HUES64 (cell line): ENCODE results near the gene DDX51.
"Not testable (repeated sequence)": the region's sequence is repeated elsewhere in the genome, so short reads cannot be mapped to it uniquely, and the experiment has no call there.

Experiments used
- H3K27ac ChIP-seq: 2 replicates; pipeline ENCODE4 v1.7.0; 2013; ENCODE audit warnings: low read depth, low read length, inconsistent platforms
- H3K27me3 ChIP-seq: 2 replicates; pipeline ENCODE4 v1.6.1; 2013; ENCODE audit warnings: mild to moderate bottlenecking, low read length; ENCODE audit not compliant: insufficient read depth
- H3K36me3 ChIP-seq: 2 replicates; pipeline ENCODE4 v1.6.1; 2013; ENCODE audit warnings: mild to moderate bottlenecking, low read length; ENCODE audit not compliant: insufficient read depth
- H3K4me1 ChIP-seq: 2 replicates; pipeline ENCODE4 v1.6.1; 2013; ENCODE audit warnings: mild to moderate bottlenecking, low read length, moderate library complexity; ENCODE audit not compliant: insufficient read depth
- H3K4me3 ChIP-seq: 2 replicates; pipeline ENCODE4 v1.5.1; 2013; ENCODE audit warnings: mild to moderate bottlenecking, low read length, moderate library complexity
- H3K9ac ChIP-seq: 2 replicates; pipeline ENCODE4 v1.6.1; 2013; ENCODE audit warnings: mild to moderate bottlenecking, low read depth, low read length
- H3K9me3 ChIP-seq: 2 replicates; pipeline ENCODE4 v1.6.1; 2013; ENCODE audit warnings: low read depth, low read length; ENCODE audit not compliant: insufficient read depth
- WGBS: fragments of 150-250, 120-280 bp; methylation state at CpG from one replicate; pipeline ENCODE4 v1.1.7; 2013; ENCODE audit warnings: missing lambda C conversion rate; 5-methylcytosine and 5-hydroxymethylcytosine counted together

The DDX51 gene

GRCh38 chr12:132149526-132149925 is 5.4 kb upstream of the DDX51 start:
- 82% methylated on average over 7 of the region's 32 CpGs for WGBS
- H3K4me3 ChIP-seq, H3K9ac ChIP-seq, H3K27ac ChIP-seq, H3K9me3 ChIP-seq, H3K4me1 ChIP-seq, H3K27me3 ChIP-seq: not testable (repeated sequence)
- peaks cover 32% of the 10 kb centered on the region for H3K36me3 ChIP-seq

GRCh38 chr12:132148368-132149045 is 4.4 kb upstream of the DDX51 start:
- Histone ChIP-seq H3K27me3 (no peaks in the 10 kb centered on the region), H3K9ac (no peak overlapping the region), H3K4me3 (no peak overlapping the region), H3K27ac (no peak overlapping the region), H3K4me1 (no peaks in the 10 kb centered on the region), H3K9me3 (no peaks in the 10 kb centered on the region), H3K36me3 (peaks cover 32% of the 10 kb centered on the region)
- WGBS, result 96% methylated on average over 24 of the region's 41 CpGs

GRCh38 chr12:132147423-132148367 is 3.6 kb upstream of the DDX51 start:
- Histone ChIP-seq H3K27ac (no peak overlapping the region), H3K27me3 (no peaks in the 10 kb centered on the region), H3K9me3 (no peaks in the 10 kb centered on the region), H3K9ac (no peak overlapping the region), H3K36me3 (peaks cover 33% of the 10 kb centered on the region), H3K4me1 (no peaks in the 10 kb centered on the region), H3K4me3 (no peak overlapping the region)
- WGBS, result 95% methylated on average over 38 of the region's 38 CpGs

GRCh38 chr12:132146772-132147422 is 2.8 kb upstream of the DDX51 start:
- Histone ChIP-seq H3K4me1 (no peaks in the 10 kb centered on the region), H3K9ac (no peak overlapping the region), H3K4me3 (no peak overlapping the region), H3K27me3 (no peaks in the 10 kb centered on the region), H3K36me3 (peaks cover 37% of the 10 kb centered on the region), H3K27ac (no peak overlapping the region), H3K9me3 (no peaks in the 10 kb centered on the region)
- 96% methylated on average over 19 of the region's 19 CpGs for WGBS

GRCh38 chr12:132146098-132146497 is 2.0 kb upstream of the DDX51 start:
- Histone ChIP-seq H3K27me3 (no peaks in the 10 kb centered on the region), H3K4me3 (no peak overlapping the region), H3K27ac (no peak overlapping the region), H3K4me1 (no peaks in the 10 kb centered on the region), H3K9me3 (no peaks in the 10 kb centered on the region), H3K36me3 (peaks cover 40% of the 10 kb centered on the region), H3K9ac (no peak overlapping the region)
- 97% methylated on average over 24 of the region's 24 CpGs for WGBS

GRCh38 chr12:132145334-132145733 is 1.2 kb upstream of the DDX51 start:
- H3K4me1 ChIP-seq, result no peaks in the 10 kb centered on the region
- H3K9ac ChIP-seq, result no peak overlapping the region
- H3K4me3 ChIP-seq, result peak overlapping the region; percentile 94
- no peaks in the 10 kb centered on the region for H3K9me3 ChIP-seq
- 85% methylated on average over 7 of the region's 7 CpGs for WGBS
- H3K27me3 ChIP-seq, result no peaks in the 10 kb centered on the region
- H3K36me3 ChIP-seq, result peaks cover 43% of the 10 kb centered on the region
- H3K27ac ChIP-seq, result no peak overlapping the region

GRCh38 chr12:132144810-132145168 is 670 bp upstream of the DDX51 start:
- peaks cover 48% of the 10 kb centered on the region for H3K36me3 ChIP-seq
- no peaks in the 10 kb centered on the region for H3K27me3 ChIP-seq
- H3K9me3 ChIP-seq, result no peaks in the 10 kb centered on the region
- H3K9ac ChIP-seq, result peak overlapping the region; percentile 90
- H3K4me1 ChIP-seq, result no peaks in the 10 kb centered on the region
- peak overlapping the region; percentile 94 for H3K4me3 ChIP-seq
- H3K27ac ChIP-seq, result no peak overlapping the region
- 5% methylated on average over 17 of the region's 17 CpGs for WGBS

GRCh38 chr12:132143336-132144071 is 615 bp downstream of the DDX51 start:
- 4% methylated on average over 82 of the region's 82 CpGs for WGBS
- peaks cover 60% of the 10 kb centered on the region for H3K36me3 ChIP-seq
- H3K4me1 ChIP-seq, result no peaks in the 10 kb centered on the region
- H3K9me3 ChIP-seq, result no peaks in the 10 kb centered on the region
- H3K27me3 ChIP-seq, result no peaks in the 10 kb centered on the region
- peak overlapping the region; percentile 88 for H3K9ac ChIP-seq
- H3K4me3 ChIP-seq, result peak overlapping the region; percentile 94
- no peak overlapping the region for H3K27ac ChIP-seq

- 88% methylated on average over 24 of the region's 24 CpGs for WGBS
- H3K27ac ChIP-seq, result no peak overlapping the region
- H3K36me3 ChIP-seq, result peaks cover 55% of the 10 kb centered on the region
- peak overlapping the region; percentile 94 for H3K4me3 ChIP-seq
- H3K9me3 ChIP-seq, result no peaks in the 10 kb centered on the region
- H3K4me1 ChIP-seq, result no peaks in the 10 kb centered on the region
- H3K27me3 ChIP-seq, result no peaks in the 10 kb centered on the region
- H3K9ac ChIP-seq, result peak overlapping the region; percentile 88
Measured at GRCh38 chr12:132142679-132143335, 1.3 kb downstream of the DDX51 start.

GRCh38 chr12:132141976-132142678 is 2.0 kb downstream of the DDX51 start:
- no peak overlapping the region for H3K9ac ChIP-seq
- H3K9me3 ChIP-seq, result no peaks in the 10 kb centered on the region
- peak overlapping the region; percentile 94; the same call in 1 of the 2 replicates for H3K4me3 ChIP-seq
- H3K27ac ChIP-seq, result no peak overlapping the region
- H3K27me3 ChIP-seq, result no peaks in the 10 kb centered on the region
- 95% methylated on average over 22 of the region's 22 CpGs for WGBS
- peaks cover 51% of the 10 kb centered on the region for H3K36me3 ChIP-seq
- no peaks in the 10 kb centered on the region for H3K4me1 ChIP-seq
